Chondrocyte (in vitro differentiated cells): ENCODE measurements around the gene GID4. TPM values are rescaled to one million over a fixed set of nuclear protein-coding genes. Genes with fewer than 3 reads are reported as not detected.
"Not testable (repeated sequence)": the region's sequence is repeated elsewhere in the genome, so short reads cannot be mapped to it uniquely, and the experiment has no call there.

Experiments used
- DNase-seq: peaks from one replicate; pipeline ENCODE4 v3.0.0; 2021; ENCODE audit warnings: mixed read lengths, low spot score
- H3K27ac Mint-ChIP-seq: one replicate; pipeline ENCODE4 v1.8.0; 2021; ENCODE audit warnings: mild to moderate bottlenecking, moderate library complexity, mixed read lengths; ENCODE audit not compliant: unreplicated experiment
- H3K27me3 Mint-ChIP-seq: 2 replicates; pipeline ENCODE4 v1.8.0; 2021; ENCODE audit warnings: low read depth, mixed read lengths
- H3K36me3 Mint-ChIP-seq: 2 replicates; pipeline ENCODE4 v1.8.0; 2021; ENCODE audit warnings: low read depth, mixed read lengths
- H3K4me1 Mint-ChIP-seq: 2 replicates; pipeline ENCODE4 v1.8.0; 2021; ENCODE audit warnings: low read depth, mild to moderate bottlenecking, mixed read lengths
- H3K4me3 Mint-ChIP-seq: one replicate; pipeline ENCODE4 v1.8.0; 2021; ENCODE audit warnings: mild to moderate bottlenecking, moderate library complexity, mixed read lengths; ENCODE audit not compliant: unreplicated experiment
- H3K9me3 Mint-ChIP-seq: 2 replicates; pipeline ENCODE4 v1.8.0; 2021; ENCODE audit warnings: low read depth, mixed read lengths
- total RNA-seq: library from RNA; stranded (reverse); gene quantifications from 3 replicates; pipeline ENCODE4 v1.2.1, GENCODE V29; 2021
- TF ChIP-seq, protein P1 (sequence below): fragments of 200-600 bp; sonication (generic); IDR thresholded peaks from 2 replicates; pipeline ENCODE4 v1.5.0; 2021; ENCODE audit warnings: antibody characterized with exemption, mild to moderate bottlenecking, moderate library complexity

GID4 gene
- total RNA-seq, 1 donor from 2014 or later, result 9.7 TPM

GRCh38 chr17:17993852-17994251, 45.4 kb upstream of the GID4 start:
- TF ChIP-seq, protein P1, sequence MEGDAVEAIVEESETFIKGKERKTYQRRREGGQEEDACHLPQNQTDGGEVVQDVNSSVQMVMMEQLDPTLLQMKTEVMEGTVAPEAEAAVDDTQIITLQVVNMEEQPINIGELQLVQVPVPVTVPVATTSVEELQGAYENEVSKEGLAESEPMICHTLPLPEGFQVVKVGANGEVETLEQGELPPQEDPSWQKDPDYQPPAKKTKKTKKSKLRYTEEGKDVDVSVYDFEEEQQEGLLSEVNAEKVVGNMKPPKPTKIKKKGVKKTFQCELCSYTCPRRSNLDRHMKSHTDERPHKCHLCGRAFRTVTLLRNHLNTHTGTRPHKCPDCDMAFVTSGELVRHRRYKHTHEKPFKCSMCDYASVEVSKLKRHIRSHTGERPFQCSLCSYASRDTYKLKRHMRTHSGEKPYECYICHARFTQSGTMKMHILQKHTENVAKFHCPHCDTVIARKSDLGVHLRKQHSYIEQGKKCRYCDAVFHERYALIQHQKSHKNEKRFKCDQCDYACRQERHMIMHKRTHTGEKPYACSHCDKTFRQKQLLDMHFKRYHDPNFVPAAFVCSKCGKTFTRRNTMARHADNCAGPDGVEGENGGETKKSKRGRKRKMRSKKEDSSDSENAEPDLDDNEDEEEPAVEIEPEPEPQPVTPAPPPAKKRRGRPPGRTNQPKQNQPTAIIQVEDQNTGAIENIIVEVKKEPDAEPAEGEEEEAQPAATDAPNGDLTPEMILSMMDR, result no peak
- Mint-ChIP-seq H3K9me3 (no peaks in the 10 kb centered on the region), H3K36me3 (peaks cover 2% of the 10 kb centered on the region), H3K4me3 (no peak overlapping the region), H3K27me3 (no peaks in the 10 kb centered on the region), H3K27ac (no peak overlapping the region), H3K4me1 (peaks cover 21% of the 10 kb centered on the region)
- no peak for DNase-seq

GRCh38 chr17:17994271-17995069, 44.7 kb upstream of the GID4 start:
- no peak for DNase-seq
- no peak overlapping the region for H3K4me3 Mint-ChIP-seq
- TF ChIP-seq, protein P1, result peak; percentile 69
- no peaks in the 10 kb centered on the region for H3K27me3 Mint-ChIP-seq
- peaks cover 21% of the 10 kb centered on the region for H3K4me1 Mint-ChIP-seq
- peak overlapping the region; percentile 76 for H3K27ac Mint-ChIP-seq
- H3K9me3 Mint-ChIP-seq, result no peaks in the 10 kb centered on the region
- H3K36me3 Mint-ChIP-seq, result peaks cover 2% of the 10 kb centered on the region

DNA sequence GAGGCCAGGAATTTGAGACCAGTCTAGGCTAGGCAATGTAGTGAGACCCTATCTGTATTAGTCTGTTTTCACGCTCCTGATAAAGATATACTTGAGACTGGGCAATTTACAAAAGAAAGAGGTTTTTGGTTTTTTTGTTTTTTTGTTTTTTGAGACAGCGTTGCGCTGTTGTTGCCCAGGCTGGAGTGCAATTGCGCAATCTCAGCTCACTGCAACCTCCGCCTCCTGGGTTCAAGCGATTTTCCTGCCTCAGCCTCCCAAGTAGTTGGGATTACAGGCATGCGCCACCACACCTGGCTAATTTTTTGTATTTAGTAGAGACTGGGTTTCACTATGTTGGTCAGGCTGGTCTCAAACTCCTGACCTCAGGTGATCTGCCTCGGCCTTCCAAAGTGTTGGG, 43.3 kb upstream of the GID4 start:
- not testable (repeated sequence) for H3K27ac Mint-ChIP-seq, DNase-seq, H3K36me3 Mint-ChIP-seq, H3K27me3 Mint-ChIP-seq, H3K9me3 Mint-ChIP-seq, H3K4me3 Mint-ChIP-seq
- peaks cover 13% of the 10 kb centered on the region for H3K4me1 Mint-ChIP-seq

GRCh38 chr17:17998934-17999333, 40.3 kb upstream of the GID4 start:
- H3K9me3 Mint-ChIP-seq, result no peaks in the 10 kb centered on the region

GRCh38 chr17:17999364-18000029, 39.7 kb upstream of the GID4 start:
- Mint-ChIP-seq H3K4me3 (no peak overlapping the region), H3K27me3 (no peaks in the 10 kb centered on the region), H3K36me3 (peaks cover 2% of the 10 kb centered on the region), H3K9me3 (no peaks in the 10 kb centered on the region), H3K4me1 (peaks cover 7% of the 10 kb centered on the region), H3K27ac (no peak overlapping the region)
- no peak for DNase-seq
- TF ChIP-seq, protein P1, result no peak

More at GRCh38 chr17:17998934-17999333, 40.3 kb upstream of the GID4 start:
- Mint-ChIP-seq H3K36me3 (peaks cover 2% of the 10 kb centered on the region), H3K27me3 (no peaks in the 10 kb centered on the region), H3K4me3 (no peak overlapping the region), H3K4me1 (peaks cover 11% of the 10 kb centered on the region), H3K27ac (no peak overlapping the region)
- TF ChIP-seq, protein P1, result no peak
- DNase-seq, result no peak
